GM10248 (cell line): ENCODE measurements around the gene ZDHHC13.
"Not testable (repeated sequence)": the region's sequence is repeated elsewhere in the genome, so short reads cannot be mapped to it uniquely, and the experiment has no call there.

ENCODE experiments used
- CTCF ChIA-PET: fragments of 300-600 bp; sonication (Branson Sonifier 250); formaldehyde crosslinking; extraction: SDS; loops from one replicate; lab custom pipeline; 2021; ENCODE audit warnings: antibody characterized with exemption; lab: Yijun Ruan, JAX
- POLR2A ChIA-PET: fragments of 350-650 bp; sonication (Branson Sonifier 250); formaldehyde crosslinking; extraction: SDS; loops from one replicate; lab custom pipeline; 2020; ENCODE audit warnings: antibody characterized with exemption; lab: Yijun Ruan, JAX
- DNase-seq: peaks from one replicate; pipeline ENCODE4 v3.0.0; 2012; ENCODE audit errors: extremely low spot score
- TF ChIP-seq, protein P1 (sequence below): IDR thresholded peaks from 2 replicates; pipeline ENCODE4 v1.5.1; 2012; ENCODE audit warnings: mild to moderate bottlenecking, low read depth; ENCODE audit errors: extremely low read depth, missing control alignments, control extremely low read depth

The ZDHHC13 gene

DNA sequence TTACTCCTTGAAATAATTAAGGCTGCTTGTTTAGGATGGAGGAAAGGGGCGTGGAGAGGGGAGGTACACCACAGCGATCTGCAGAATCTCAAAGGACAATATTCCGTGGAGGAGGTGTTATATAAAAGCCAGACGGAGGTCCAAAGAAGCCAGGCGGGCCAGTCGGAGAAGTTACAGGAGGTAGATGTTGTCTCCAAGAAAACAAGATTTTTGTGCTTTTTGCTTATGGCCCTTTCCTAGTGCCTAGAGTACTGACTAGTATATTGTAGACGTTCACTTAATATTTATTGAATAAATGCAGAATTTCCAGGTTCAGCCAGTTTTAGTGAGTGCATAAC lies 761 bp downstream of the ZDHHC13 start:
- CTCF ChIA-PET: no interaction called here
- DNase-seq: no peak
- POLR2A ChIA-PET: no interaction called here
- TF ChIP-seq, protein P1, sequence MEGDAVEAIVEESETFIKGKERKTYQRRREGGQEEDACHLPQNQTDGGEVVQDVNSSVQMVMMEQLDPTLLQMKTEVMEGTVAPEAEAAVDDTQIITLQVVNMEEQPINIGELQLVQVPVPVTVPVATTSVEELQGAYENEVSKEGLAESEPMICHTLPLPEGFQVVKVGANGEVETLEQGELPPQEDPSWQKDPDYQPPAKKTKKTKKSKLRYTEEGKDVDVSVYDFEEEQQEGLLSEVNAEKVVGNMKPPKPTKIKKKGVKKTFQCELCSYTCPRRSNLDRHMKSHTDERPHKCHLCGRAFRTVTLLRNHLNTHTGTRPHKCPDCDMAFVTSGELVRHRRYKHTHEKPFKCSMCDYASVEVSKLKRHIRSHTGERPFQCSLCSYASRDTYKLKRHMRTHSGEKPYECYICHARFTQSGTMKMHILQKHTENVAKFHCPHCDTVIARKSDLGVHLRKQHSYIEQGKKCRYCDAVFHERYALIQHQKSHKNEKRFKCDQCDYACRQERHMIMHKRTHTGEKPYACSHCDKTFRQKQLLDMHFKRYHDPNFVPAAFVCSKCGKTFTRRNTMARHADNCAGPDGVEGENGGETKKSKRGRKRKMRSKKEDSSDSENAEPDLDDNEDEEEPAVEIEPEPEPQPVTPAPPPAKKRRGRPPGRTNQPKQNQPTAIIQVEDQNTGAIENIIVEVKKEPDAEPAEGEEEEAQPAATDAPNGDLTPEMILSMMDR: no peak

DNA sequence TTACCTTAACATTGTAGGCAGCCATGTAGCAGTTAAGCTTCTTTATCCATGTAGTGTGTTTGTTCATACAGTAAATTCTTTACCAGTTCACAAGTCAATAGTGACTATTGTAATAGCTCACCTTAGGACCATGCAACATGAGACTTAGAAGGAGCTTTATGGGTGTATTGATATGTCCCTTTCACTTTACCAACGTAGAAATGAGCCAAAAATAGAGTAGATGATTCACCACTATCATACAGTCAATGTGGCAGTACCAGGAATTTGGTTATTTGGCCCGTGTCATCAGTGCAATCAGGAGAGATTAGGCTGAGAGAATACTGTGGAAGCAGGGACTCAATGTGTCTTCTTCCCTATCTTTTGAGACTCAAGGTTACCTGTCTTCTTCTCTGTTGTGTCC lies 4.7 kb downstream of the ZDHHC13 start:
- ChIA-PET POLR2A (no interaction called here), CTCF (interaction anchor here (1.0 to 1.7 kb wide), 3 partner anchors 51 to 137 kb away, joined by 3 to 5 read pairs (median 4); no protein-coding TSS in a partner anchor)
- DNase-seq: no peak
- TF ChIP-seq, protein P1: no peak

DNA sequence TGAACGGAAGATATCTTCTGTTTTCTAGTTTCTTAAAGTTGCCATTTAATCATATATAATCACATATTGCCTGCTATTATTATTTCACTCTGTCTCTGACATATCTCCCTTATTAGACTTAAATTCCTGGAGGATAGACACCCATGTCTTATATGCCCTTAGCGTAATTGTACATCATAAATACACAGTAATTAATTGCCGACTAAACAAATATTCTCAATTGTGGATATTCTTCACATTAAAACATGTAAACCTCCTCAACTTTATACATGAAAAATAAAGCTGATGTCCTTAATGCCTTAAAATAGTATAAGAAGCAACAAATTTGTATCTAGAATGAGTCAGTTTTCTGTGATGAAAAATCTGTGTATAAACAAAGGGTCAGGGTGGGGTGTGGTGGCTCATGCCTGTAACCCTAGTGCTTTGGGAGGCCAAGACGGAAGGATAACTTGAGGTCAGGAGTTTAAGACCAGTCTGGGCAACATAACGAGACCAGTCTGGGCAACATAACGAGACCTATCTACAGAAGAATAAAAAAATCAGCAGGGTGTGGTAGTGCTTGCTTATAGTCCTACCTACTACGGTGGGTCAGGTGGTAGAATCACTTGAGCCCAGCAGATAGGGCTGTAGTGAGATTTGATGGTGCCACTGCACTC lies 6.1 kb downstream of the ZDHHC13 start:
- DNase-seq: no peak
- TF ChIP-seq, protein P1: no peak
- CTCF ChIA-PET: interaction anchor here (0.8 to 1.7 kb wide), 4 partner anchors 20 to 135 kb away, joined by 3 to 5 read pairs (median 4); no protein-coding TSS in a partner anchor
- POLR2A ChIA-PET: no interaction called here

DNA sequence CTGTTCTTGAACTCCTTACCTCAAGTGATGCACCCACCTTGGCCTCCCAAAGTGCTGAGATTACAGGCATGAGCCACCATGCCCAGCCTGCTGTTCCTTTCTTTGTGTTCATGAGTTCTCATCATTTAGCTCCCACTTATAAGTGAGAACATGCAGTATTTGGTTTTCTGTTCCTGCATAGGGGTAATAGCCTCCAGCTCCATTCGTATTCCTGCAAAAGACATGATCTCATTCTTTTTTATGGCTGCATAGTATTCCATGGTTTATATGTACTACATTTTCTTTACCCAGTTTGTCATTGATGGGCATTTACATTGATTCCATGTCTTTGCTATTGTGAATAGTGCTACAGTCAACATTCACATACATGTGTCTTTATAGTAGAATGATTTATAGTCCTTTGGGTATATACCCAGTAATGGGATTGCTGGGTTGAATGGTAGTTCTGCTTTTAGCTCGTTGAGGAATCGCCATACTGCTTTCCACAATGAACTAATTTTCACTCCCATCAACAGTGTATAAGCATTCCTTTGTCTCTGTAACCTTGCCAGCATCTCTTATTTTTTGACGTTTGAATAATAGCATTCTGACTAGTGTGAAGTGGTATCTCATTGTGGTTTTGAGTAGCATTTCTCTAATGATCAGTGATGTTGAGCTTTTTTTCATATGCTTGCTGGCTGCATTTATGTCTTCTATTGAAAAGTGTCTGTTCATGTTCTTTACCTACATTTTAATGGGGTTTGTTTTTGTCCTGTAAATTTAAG lies 9.8 kb downstream of the ZDHHC13 start:
- POLR2A ChIA-PET, DNase-seq: not testable (repeated sequence)
- CTCF ChIA-PET: interaction anchor here (1.6 to 3.4 kb wide), 2 partner anchors 25 to 50 kb away, joined by 4 to 13 read pairs; no protein-coding TSS in a partner anchor

DNA sequence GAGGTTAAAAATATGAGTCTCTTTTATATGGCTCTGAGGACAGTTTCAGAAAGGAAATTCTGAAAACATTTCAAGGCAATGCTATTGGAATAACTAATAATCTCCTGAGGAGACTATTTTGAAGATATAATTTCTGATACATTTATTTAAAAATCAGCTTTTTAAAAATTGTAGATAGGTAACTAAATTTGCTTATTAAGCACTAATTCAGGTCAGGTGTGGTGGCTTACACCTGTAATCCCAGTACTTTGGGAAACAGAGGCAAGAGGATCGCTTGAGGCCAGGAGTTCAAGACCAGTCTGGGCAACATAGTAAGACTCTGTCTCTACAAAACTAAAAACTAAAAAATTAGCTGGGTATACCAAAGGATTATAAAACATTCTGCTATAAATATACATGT lies 17.0 kb downstream of the ZDHHC13 start:
- ChIA-PET POLR2A (no interaction called here), CTCF (interaction anchor here (0.8 to 1.2 kb wide), 2 partner anchors 29 to 58 kb away, joined by 3 read pairs; no protein-coding TSS in a partner anchor)
- TF ChIP-seq, protein P1: no peak
- DNase-seq: no peak

DNA sequence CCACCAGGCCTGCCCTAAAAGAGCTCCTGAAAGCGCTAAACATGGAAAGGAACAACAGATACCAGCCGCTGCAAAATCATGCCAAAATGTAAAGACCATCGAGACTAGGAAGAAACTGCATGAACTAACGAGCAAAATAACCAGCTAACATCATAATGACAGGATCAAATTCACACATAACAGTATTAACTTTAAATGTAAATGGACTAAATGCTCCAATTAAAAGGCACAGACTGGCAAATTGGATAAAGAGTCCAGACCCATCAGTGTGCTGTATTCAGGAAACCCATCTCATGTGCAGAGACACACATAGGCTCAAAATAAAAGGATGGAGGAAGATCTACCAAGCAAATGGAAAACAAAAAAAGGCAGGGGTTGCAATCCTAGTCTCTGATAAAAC lies 19.9 kb downstream of the ZDHHC13 start:
- POLR2A ChIA-PET, CTCF ChIA-PET, DNase-seq: not testable (repeated sequence)

DNA sequence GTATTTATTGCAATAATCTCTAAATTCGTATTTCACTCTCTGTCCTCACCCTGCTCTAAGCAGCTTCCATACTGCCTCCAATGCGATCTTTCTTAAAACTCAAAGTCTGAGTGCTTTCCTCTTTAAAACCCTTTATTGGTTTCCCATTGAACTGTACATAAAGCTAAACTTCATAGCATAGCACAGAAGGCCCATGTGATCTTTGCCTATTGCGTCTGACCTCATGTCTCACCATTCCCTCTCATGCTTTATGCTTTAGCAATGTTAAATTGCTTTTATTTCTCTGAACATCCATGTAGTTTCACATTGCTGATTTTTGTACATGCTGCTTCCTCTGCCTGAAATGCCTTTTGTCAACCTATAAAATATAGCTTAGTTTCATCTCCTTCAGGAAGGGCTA lies 28.4 kb downstream of the ZDHHC13 start:
- ChIA-PET CTCF (no interaction called here), POLR2A (no interaction called here)
- TF ChIP-seq, protein P1: no peak
- no peak for DNase-seq
